Fibroblast of gingiva (primary cell): Measurements from ENCODE around the gene TPRKB.
"Not testable (repeated sequence)": the region's sequence is repeated elsewhere in the genome, so short reads cannot be mapped to it uniquely, and the experiment has no call there.

Experiments
- DNase-seq: peaks from one replicate; pipeline ENCODE4 v3.0.0-alpha.2; 2011; ENCODE audit warnings: low read depth

Gene TPRKB

DNA sequence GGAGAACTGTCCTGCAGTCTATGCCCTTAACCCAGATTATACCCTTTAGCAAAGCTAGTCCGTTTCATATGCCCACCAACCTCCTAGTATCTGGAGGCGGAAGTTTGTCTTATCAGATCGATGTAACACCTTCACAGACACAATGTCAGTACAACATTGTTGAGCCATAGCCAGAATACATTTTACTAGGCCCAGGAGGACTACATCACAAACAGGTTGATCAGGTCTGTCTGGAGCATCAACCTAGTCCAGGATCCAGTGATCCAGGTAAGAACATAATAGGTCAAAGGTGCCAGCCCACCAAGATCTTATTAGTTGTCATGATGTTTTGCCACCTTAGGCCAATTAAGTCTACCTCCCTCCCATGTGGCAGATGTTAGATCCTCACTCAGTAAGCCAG is 2.0 kb upstream of the TPRKB start:
- no peak for DNase-seq

DNA sequence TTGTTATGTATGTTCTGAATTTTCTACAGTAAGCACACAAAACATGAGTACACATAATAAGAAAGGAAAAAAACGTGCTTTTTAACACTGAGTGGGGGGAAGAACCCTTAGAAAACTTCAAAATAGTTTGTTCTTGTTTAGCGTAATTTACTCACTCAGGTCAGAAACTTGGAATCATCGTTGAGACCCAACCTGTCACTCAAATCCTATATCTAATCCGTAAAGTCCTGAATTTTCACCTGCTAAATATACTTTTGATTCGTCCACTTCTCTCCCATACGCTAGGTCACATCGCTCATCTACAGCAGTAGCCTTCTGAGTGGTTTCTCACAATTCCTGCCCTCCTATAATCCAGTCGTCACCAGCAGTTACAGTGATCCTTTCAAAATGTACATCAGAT is 767 bp downstream of the TPRKB start:
- DNase-seq: no peak

DNA sequence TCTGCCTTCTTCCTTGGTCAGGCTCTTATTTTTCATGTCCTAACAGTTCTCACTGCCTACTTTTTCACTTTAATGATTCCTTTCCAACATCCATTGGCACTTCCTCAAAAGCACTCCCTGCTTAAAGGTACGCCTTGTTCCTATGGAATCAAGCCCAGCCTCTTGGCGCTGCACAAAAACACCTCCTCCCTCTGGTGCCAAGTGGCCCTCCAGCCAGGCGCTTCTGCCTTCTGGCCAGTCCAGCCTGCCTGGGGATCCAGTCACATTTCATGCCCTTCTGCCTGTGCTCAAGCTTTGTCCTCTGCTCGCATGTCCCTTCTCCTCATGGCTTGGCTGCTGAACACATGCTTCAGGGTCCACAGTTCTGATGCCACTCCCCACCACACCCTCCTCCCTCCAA is 6.3 kb downstream of the TPRKB start:
- no peak for DNase-seq

DNA sequence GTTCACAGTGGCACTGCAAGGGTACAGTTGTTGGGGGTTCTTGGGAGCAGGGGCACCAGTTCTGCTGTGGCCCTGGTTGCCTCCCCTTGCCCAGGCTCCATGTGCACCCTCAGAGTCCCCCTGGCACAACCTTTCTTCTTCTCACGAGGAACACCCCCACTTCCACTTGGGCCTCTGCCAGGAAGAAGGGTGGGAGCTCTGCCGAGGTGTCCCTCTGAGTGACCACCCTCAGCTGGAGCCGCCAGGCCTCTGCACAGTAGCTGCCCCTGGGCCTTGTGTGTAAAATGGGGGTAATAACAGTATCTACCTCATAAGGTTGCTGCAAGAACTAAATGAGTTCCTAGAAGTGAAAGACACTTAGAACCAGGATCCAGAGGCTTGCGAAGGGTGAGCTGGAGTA is 8.4 kb downstream of the TPRKB start:
- DNase-seq: no peak

DNA sequence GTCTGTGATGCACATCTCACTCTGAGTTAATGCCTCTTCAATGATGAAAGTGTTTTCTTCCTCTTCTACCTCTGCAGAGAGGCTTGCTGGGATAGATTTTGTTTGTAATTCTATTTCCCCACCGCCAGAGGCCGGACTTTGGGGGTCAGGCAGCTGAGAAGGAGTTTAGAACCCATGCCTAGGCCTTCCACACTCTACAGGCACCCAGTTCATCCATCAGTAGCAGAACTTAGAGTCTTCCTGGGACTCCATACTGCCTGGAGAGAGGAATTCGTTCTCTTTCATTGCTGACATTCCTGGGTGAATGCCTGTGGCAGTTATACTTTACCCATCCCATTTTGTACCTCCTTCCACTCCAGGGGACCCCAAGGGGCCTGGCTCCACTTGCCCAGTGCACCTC is 9.1 kb downstream of the TPRKB start:
- DNase-seq: no peak

DNA sequence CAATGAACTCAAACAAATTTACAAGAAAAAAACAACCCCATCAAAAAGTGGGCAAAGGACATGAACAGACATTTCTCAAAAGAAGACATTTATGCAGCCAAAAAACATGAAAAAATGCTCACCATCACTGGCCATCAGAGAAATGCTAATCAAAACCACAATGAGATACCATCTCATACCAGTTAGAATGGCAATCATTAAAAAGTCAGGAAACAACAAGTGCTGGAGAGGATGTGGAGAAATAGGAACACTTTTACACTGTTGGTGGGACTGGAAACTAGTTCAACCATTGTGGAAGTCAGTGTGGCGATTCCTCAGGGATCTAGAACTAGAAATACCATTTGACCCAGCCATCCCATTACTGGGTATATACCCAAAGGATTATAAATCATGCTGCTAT is 10.5 kb downstream of the TPRKB start:
- DNase-seq: not testable (repeated sequence)

DNA sequence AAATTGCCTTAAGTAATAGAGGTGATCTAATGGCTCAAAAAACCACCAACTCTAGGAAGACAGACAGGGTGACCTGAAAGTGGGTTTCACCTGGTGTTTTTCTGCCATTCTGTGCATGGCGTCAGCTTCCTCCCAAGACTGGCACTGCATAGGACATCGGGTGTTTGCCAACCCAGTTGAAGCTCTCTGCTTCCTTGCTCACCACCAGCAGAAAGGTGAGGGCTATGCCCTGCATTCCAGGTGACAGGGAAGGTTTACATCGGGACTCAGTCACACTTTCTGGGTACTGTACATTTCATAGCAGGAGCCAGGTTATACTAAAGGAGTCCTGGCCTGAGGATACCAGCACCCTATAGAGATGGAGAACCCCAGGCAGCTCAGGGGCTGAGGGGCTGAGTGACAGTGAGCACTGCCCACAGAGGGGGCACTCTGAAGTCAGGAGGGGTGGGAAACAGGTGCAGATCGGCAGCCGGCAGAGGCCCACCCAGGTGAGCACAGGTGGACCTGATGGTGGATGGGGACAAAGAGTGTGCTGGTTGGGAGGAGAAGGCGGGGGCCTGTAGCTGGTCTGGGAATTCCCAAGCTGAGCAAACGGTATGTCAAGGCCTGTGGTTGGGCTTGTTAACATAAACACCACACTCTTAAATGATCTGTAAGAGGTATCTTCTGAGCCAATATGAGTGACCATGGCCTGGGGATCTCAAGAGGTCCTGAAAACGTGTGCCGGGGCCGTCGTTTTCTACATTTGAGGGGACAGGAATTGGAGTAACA is 18.1 kb downstream of the TPRKB start:
- DNase-seq: no peak

DNA sequence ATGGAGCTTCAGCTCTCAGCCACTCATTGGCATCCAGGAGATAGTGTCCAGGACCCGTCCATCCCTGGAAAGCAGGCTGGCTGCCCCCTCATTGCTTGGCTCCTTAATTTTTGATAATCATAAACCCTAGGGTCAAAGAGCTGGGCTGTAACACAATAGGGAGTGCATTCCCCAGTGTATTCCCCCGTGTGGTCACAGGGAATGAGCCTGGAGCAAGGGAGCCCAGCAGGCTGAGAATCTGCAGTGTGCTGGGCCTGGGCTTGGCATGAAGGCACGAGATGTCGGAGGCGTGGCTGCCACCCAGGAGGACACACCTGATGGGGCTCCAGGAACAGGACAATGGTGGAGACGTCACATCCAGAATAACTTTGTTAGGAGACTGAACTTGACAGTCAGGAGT is 18.7 kb downstream of the TPRKB start:
- no peak for DNase-seq

DNA sequence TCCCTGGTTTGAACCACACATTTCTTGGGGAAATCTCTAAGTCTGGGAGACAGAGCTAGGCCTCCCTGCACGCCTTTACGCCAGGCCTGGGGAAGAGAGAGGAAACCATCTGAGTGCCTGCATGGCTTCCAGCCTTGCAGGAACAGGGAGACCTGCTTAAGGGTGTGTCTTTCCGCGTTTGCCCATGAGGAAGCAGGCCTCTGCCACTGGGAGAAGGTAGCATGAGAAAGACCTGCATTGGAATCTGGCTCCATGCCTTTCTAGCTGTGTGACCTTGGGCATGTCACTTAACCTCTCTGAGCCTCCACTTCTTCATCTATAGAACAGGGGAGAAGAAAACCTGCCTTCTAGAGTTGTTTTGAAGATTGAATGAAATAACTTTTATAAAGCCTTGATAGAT is 19.4 kb downstream of the TPRKB start:
- not testable (repeated sequence) for DNase-seq

DNA sequence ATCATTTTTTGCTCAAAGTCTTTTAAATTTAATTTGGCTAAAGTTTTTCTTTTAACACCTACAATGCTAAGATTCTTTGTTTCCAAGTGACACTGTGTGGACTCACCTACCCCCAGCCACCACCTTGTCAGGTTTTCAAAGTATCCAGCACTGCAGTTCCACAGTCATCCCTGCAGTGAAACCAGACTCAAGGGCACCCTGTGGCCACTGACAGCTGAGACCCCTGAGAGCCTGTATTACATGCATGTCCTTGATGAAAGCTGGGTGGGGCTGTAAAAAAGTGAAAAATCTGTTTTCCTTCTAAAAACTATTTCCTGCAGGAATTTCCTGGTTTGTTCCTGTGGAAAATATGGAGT is 19.9 kb downstream of the TPRKB start:
- no peak for DNase-seq

DNA sequence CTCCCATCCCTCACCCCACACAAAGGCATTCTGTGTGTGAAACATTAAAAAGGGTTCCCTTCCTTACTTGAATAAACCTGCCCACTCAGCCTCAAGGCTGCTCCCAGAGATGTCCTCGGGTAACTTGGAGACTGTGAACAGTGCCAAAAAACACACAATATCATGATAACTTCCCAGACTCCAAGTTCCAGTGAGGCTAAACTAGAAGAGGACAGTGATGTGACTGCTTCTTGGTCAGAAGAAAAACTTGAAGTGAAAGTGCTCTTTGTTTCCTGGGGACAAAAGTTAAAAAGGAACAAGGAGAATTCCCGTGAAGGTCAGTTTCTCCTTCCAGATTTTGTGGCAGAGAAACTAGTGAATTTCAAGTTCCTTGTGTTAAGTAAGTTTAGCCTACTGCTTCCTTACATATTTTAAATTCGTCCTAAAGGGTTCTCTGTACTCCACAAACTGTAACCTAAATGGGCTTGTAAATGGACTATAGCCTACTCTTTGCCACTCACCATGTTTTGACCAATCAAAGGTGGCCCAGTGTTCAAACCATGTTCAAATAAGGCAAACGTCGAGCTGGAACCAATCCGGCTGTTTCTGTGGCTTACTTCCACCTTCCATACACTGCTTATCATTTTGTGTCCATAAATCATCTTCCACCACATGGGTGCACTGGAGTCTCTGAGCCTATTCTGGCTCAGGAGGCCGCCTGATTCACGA is 20.4 kb downstream of the TPRKB start:
- DNase-seq: no peak

DNA sequence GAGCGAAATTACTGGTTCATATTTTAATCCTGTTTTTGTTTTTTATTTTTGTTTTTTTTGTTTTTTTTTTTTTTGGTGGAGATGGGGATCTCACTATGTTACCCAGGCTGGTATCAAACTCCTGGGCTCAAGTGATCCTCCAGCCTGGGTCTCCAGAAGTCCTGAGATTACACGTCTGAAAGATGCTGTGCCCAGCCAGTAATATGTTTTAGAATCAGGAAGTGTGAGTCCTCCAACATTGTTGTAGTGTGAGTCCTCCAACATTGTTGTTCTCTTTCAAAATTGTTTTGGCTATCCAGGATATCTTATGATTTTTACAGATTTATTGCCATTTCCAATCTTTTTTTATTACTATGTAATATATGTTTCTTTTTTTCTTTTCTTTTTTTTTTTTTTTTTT is 23.1 kb downstream of the TPRKB start:
- no peak for DNase-seq

DNA sequence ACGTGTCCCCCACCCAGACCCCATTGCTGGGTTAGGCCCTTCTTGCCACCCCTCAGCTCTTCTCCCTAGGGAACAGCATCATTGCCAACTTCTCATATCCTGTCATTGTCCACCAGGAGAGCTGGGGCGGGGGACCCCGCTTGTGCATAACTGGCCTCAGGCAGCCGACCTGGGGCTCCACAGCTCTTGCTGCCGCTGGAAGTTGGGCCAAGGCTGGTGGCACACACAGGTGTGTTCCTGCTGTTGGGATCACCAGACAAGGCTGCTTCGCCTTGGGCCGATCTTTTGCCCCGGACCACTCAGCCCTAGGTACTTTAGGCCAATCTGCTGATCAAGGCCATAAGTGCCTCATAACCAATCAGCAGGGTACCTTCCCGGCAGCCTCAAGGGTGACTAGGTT is 28.6 kb downstream of the TPRKB start:
- no peak for DNase-seq

DNA sequence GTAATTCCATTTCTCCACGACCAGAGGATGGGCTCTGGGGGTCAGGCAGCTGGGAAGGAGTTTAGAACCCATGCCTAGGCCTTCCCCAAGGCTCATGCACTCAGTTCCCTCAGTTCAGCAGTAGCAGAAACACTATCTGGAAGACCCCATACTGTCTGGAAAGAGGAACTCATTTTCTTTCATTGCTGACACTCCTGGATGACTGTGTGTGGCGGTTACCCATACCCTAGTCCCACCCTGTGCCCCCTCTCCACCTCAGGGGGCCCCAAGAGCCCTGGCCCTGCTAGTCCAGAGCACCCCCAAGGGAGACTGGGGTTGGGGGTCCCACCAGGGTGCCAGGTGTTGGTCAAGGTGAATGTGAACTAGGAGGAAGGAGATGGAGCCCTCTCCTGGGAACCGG is 29.5 kb downstream of the TPRKB start:
- no peak for DNase-seq

DNA sequence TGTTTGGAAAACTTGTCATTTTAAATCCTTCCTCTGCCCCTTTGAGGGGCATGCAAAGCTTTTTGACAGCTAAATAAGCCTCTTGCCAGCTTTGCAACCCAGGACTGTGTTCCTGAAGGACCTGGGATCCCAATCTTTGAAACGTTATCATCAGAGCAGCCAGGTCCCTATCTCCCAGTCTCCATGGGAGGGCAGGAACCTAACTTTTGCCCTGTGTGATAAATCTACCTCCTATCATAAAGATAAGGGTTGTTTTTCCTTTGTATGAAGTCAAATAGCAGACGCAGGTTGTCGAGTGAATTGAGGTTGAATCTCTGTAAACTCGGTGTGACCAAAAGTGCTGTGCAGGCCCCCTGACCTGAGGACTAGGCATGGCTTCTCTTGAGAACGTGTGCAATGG is 30.1 kb downstream of the TPRKB start:
- no peak for DNase-seq

DNA sequence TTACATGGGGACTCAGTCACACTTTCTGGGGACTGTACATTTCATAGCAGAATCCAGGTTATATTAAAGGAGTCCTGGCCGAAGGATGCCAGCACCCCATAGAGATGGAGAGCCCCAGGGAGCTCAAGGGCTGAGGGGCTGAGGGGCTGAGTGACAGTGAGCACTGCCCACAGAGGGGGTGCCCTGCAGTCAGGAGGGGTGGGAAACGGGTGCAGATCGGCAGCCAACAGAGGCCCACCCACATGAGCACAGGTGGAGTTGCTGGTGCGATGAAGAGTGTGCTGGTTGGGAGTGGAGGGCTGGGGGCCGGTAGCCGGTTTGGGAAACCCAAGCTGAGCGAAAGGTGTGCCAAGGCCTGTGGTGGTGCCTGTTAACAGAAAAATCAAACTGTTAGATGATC is 32.1 kb downstream of the TPRKB start:
- DNase-seq: no peak

DNA sequence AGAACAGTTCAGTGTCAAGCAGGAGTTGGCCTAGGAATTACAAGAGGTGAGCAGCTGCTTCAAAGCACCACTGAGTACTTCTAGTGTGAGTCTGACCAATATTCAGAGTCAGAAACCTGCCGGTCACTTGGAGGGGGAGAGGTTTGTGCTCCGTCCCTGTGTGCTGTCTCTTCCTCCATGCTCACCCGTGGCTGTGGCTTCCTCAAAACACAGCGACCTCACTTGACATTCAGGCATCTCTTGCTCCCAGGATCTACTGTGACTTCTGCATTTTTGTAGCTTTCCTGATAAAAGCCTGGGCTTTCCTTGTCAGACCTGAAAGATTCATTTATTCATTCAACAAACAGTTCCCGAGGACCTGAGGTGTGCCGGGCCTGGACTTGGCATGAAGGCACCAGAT is 32.9 kb downstream of the TPRKB start:
- DNase-seq: no peak

DNA sequence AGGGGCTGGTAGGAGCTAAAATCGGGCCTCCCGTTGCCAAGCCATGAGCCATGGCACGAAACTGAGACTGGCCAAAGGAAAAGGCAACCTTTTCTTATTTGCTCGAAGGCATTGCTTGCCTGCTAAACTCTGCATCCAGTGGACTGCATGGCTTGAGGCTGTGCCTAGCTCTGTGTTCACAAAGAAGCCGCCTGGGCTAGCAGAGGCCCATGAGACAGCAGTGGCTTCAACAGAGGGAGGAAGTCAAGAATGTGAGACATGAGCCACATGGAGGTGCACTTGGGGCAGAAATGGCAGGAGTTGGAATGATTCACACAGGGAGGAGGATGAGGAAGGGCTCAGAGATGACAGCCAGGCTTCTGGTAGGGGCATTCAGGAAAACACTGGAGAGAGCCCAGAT is 33.5 kb downstream of the TPRKB start:
- no peak for DNase-seq

DNA sequence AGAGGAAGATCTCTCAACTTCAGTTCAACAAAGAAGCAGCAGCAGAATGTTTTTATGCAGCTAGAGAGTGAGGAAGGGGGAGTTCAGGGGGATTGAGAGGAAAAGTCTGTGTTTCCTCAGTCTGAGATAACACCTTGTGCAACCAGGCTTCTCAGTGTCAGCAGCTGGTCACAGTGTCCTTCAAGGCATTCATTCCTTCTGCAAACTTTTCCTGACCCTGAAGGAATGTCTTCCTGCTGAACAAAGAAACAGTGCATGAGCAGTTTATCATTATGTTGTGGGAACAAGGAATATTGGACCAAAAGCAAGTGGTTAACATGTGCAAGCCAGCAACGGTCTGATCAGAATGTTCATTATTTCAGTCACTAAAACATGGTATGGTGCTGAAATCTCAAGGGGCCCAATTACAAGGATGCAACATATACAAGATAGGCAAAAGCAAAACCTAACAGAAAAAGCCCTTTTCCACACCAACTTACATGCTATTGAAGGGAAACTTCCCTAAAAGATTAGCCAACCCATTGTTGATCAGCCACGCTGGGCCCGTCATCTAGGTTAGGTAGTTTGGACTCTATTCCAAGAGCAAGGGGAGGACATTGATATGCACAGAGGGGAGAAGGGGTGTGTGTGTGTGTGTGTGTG is 34.2 kb downstream of the TPRKB start:
- not testable (repeated sequence) for DNase-seq

DNA sequence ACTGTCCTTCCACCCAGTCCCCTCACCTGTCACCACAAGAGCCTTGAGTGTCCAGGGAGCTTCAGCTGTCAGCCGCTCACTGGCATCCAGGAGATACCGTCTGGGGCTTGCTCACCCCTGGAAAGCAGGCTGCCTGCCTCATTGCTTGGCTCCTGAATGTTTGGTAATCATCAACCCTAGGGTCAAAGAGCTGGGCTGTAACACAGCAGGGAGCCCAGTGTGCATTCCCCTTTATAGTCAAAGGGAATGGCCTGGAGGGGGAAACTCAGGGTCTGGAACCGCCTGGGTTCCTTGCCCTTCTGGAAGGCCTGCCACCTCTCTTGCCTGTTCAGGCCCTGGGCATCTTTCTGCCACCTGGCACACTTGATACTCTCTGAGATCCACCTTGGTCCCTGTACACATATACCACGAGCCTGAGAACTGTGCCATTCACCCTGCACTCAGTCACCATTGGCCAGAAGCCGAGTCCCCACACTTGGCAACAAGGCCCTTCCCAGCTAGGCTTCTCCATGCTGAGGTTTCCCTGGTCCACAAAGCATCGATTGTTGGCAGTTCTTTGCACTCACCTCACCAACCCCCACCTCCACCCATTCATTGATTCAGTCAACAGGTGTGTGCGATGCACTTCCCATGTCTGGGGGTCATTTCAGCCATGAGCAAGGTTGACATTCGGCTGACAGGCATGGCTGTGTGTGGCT is 35.0 kb downstream of the TPRKB start:
- no peak for DNase-seq

DNA sequence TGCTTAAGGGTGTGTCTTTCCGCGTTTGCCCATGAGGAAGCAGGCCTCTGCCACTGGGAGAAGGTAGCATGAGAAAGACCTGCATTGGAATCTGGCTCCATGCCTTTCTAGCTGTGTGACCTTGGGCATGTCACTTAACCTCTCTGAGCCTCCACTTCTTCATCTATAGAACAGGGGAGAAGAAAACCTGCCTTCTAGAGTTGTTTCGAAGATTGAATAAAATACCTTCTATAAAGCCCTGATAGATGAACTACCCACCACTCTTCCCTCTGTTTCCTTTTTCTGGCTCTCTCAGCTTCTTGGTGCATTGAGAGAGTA is 35.7 kb downstream of the TPRKB start:
- DNase-seq: not testable (repeated sequence)

DNA sequence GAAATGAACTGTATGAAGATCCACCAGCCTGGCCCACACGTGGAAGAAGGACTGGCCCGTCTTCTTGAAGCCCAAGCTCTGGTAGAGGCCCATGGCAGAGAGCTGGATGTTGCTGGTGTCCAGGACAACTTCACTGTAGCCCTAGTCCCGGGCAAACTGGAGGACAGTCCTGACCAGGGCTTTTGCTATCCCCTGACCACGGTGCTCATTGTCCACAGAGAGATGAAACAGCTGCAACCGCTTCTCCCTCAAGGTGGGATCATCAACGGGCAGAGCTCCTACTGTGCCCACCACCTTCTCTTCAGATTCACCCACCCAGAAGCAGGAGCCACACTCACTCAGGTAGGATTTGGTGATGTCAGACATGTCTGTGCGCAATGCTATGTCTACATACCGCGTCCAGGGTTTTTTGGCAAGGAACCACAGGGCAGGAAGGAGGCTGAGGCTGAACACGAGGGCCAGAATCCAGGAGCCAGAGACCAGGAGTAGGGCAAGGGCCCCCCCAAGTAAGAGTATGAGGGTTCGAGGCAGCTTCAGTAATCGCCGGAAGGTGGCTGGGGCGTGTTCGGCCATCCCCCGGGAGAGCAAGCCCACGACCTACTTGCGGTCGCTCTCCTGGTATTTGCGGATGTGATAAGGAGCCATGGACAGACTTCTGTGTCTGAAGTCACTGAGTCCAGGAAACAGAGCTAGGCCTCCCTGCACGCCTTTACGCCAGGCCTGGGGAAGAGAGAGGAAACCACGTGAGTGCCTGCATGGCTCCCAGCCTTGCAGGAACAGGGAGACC is 36.3 kb downstream of the TPRKB start:
- no peak for DNase-seq
